ENCODE measurements around the gene MRLN. TPM values are rescaled to one million over a fixed set of nuclear protein-coding genes. Genes with fewer than 3 reads are reported as not detected.

The MRLN gene
- total and polyA plus RNA-seq, 2 of the 4 experiments (the other 2 are of a cell fraction), result not detected

DNA sequence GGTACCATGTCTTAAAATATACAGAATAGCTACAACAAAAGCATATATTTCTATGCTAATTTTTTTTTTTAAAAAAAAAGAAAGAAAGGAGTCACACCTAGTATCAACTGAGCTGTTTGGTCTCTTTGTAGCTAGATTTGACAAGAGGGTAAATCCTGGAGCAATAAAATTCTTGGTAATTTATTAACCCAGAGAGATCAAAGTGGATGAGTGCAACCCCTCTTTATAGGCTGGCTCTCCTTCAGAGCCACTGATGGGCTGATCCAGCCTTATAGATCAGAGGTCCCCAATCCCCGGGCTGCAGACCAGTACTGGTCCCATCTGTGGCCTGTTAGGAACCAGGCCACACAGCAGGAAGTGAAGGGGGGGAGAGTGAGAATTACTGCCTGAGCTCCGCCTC lies 19.8 kb upstream of the MRLN start:
- Histone ChIP-seq H2BK15ac (ENCODE audit: low read depth, low read length) (no peak overlapping the region), H3K56ac (ENCODE audit: extremely low read depth, insufficient read depth, low read length) (no peak overlapping the region), H4K8ac (ENCODE audit: low read depth in 2 of 2, low read length in 2 of 2) (no peak overlapping the region), H2AK9ac (replicated peaks; ENCODE audit: low read depth, low read length, poor library complexity) (no peak overlapping the region), H3K4me3 (ENCODE audit: insufficient read depth, low read depth, low read length) (no peak overlapping the region), H2AFZ (replicated peaks; ENCODE audit: low read length, poor library complexity) (no peak overlapping the region), H2BK20ac (ENCODE audit: low read depth, low read length) (no peak overlapping the region), H3K18ac (ENCODE audit: low read depth, low read length) (no peak overlapping the region), H3K4ac (ENCODE audit: low read depth, low read length) (no peak overlapping the region), H3K36me3 (ENCODE audit: control insufficient read depth, insufficient read depth, low read length) (no peaks in the 10 kb centered on the region), H3K27me3 (ENCODE audit: control insufficient read depth, insufficient read depth, low read length) (no peaks in the 10 kb centered on the region), H4K5ac (ENCODE audit: low read depth, low read length) (no peak overlapping the region), H3K27ac (ENCODE audit: insufficient read depth, low read length) (no peak overlapping the region), H3K9ac (ENCODE audit: low read depth, low read length) (no peak overlapping the region), H3K4me2 (ENCODE audit: low read depth, low read length) (no peak overlapping the region), H4K91ac (ENCODE audit: insufficient read depth, low read depth, low read length) (no peak overlapping the region), H2BK120ac (ENCODE audit: low read depth, low read length) (no peak overlapping the region), H3K9me3 (ENCODE audit: control insufficient read depth, insufficient read depth, low read length) (no peaks in the 10 kb centered on the region), H3K4me1 (ENCODE audit: control insufficient read depth, insufficient read depth, low read length) (no peaks in the 10 kb centered on the region), H3K79me1 (ENCODE audit: low read depth in 1 of 2, low read length in 2 of 2) (no peaks in the 10 kb centered on the region), H3K9me1 (ENCODE audit: insufficient read depth, low read length) (no peaks in the 10 kb centered on the region), H4K20me1 (ENCODE audit: insufficient read depth, low read length) (no peaks in the 10 kb centered on the region), H3K23ac (ENCODE audit: low read depth, low read length) (no peak overlapping the region), H2BK5ac (ENCODE audit: low read depth, low read length, poor library complexity, severe bottlenecking) (no peak overlapping the region), H3K14ac (replicated peaks; ENCODE audit: low read depth, low read length) (no peak overlapping the region), H2AK5ac (ENCODE audit: low read depth, low read length) (no peak overlapping the region)
- ChIA-PET CTCF (interaction anchor here (0.6 to 0.7 kb wide), 2 partner anchors 58 to 231 kb away, joined by 3 read pairs; no protein-coding TSS in a partner anchor), POLR2A (ENCODE audit: unreplicated experiment) (no interaction called here)
- DNase-seq, result no peak
- intact Hi-C loops (cut with micrococcal nuclease), result no loop called here
- dilution Hi-C loops (cut with HindIII; ENCODE audit: low sequenced_read_pairs, unreplicated experiment), result no loop called here
- no CpG with 5 or more reads among the region's 2 CpGs for WGBS, 2 experiments (ENCODE audit: extremely low coverage in 2 of 2, insufficient read length in 1 of 2)
- TF ChIP-seq RFX5 (IDR thresholded peaks at IDR 0.05; ENCODE audit: low read depth, low read length) (no peak), RAD21 (IDR thresholded peaks at IDR 0.05; ENCODE audit: low read length) (no peak)
- ATAC-seq (ENCODE audit: low read depth), result no peak
- in situ Hi-C loops (cut with MboI; ENCODE audit: low sequenced_read_pairs), result no loop called here
- BruUV-seq (replicated peaks), result no TSS peak
